ENCODE results near the gene NPEPPS.
"Not testable (repeated sequence)": the region's sequence is repeated elsewhere in the genome, so short reads cannot be mapped to it uniquely, and the experiment has no call there.

GRCh38 chr17:47518880-47519279, 12.0 kb upstream of the NPEPPS start:
- not testable (repeated sequence) for TF ChIP-seq CTCF (conservative IDR thresholded peaks at IDR 0.05; ENCODE audit: low read depth, low read length); EZH2 (IDR thresholded peaks at IDR 0.05; ENCODE audit: borderline replicate concordance, low read depth, low read length, poor library complexity, severe bottlenecking)

All from A673 (cell line).